HG02938 (cell line): Measurements from ENCODE around the gene RAP1A.

Source experiments
- ATAC-seq: cut with Tn5 transposase; IDR thresholded peaks from one replicate; pipeline ENCODE4 v1.9.1; 2021; ENCODE audit warnings: mild to moderate bottlenecking, moderate library complexity; ENCODE audit not compliant: unreplicated experiment

The RAP1A gene

GRCh38 chr1:111751906-111752575 is 132.5 kb downstream of the RAP1A start:
- no peak for ATAC-seq

GRCh38 chr1:111754984-111755330 is 135.4 kb downstream of the RAP1A start:
- peak; percentile 2 for ATAC-seq

DNA sequence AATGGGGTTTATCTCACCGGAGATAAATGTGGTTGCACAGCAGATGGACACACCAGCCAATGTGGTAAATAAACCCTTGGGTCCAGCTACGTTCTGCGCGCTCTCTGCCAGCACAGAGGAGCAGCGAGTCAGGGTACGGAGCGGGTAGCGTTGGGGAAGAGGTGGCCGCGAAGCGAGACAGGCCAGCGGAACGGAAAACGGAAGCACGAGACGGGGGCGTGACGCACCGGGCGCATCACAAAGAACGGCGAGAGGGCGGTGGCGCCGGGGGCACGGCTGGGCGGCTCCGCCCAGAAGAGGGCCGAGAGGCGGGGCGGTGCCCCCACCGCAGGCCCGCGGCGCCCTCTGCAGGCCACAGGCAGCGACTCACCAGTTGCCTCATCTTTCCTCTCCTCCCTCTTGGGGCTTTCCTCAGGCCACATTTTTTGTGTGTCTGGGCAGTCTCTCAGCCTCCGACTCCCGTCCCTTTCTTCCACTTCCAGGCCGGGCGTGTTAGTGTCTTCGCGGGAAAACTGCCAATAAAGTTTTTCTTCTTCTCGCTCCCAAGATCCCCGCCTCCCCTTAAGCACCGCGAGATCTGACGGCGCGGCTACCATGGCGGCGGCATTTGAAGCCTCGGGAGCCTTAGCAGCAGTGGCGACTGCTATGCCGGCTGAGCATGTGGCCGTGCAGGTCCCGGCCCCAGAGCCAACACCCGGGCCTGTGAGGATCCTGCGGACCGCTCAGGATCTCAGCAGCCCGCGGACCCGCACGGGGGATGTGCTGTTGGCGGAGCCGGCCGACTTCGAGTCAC is 135.9 kb downstream of the RAP1A start, which contains the start of gene DDX20:
TSS of gene DDX20 (plus strand) at position 571 of the 793 bp plus-strand sequence. CDS start at position 595, 24 bp downstream.
- peak; percentile 88 for ATAC-seq

GRCh38 chr1:111756124-111756513 is 136.5 kb downstream of the RAP1A start:
- peak; percentile 5 for ATAC-seq

GRCh38 chr1:111758373-111758772 is 138.8 kb downstream of the RAP1A start:
- no peak for ATAC-seq

GRCh38 chr1:111761717-111762116 is 142.1 kb downstream of the RAP1A start:
- ATAC-seq, result no peak

- no peak for ATAC-seq
Measured at GRCh38 chr1:111762332-111762731, 142.7 kb downstream of the RAP1A start.
